T-helper 1 cell (primary cell): ENCODE results near the gene DUSP9.
A peak's percentile ranks its signal among the peaks of the same experiment; 100 is the strongest.

ENCODE experiments used
- DNase-seq, 5 donors: peaks; one replicate each; pipeline ENCODE4 v3.0.0-alpha.2; 2012 to 2020

DUSP9 gene

GRCh38 chrX:153622661-153623309 lies 24.2 kb upstream of the DUSP9 start:
- no peak for DNase-seq

- no peak for DNase-seq
Measured at GRCh38 chrX:153623310-153624029, 23.5 kb upstream of the DUSP9 start.

- DNase-seq = no peak
Measured at GRCh38 chrX:153624196-153625091, 22.6 kb upstream of the DUSP9 start.

- no peak for DNase-seq
Measured at GRCh38 chrX:153625271-153626024, 21.6 kb upstream of the DUSP9 start.

- DNase-seq = no peak
Measured at GRCh38 chrX:153626025-153626633, 20.9 kb upstream of the DUSP9 start.

GRCh38 chrX:153626863-153627674 lies 19.9 kb upstream of the DUSP9 start:
- no peak for DNase-seq

- no peak for DNase-seq
Measured at GRCh38 chrX:153627675-153628111, 19.3 kb upstream of the DUSP9 start.

GRCh38 chrX:153628129-153628528 lies 18.9 kb upstream of the DUSP9 start:
- DNase-seq = no peak

- no peak for DNase-seq
Measured at GRCh38 chrX:153628665-153629064, 18.3 kb upstream of the DUSP9 start.

- DNase-seq = no peak
Measured at GRCh38 chrX:153631346-153631745, 15.7 kb upstream of the DUSP9 start.

GRCh38 chrX:153631907-153632594 lies 15.0 kb upstream of the DUSP9 start:
- DNase-seq = no peak

- no peak for DNase-seq
Measured at GRCh38 chrX:153632595-153632946, 14.4 kb upstream of the DUSP9 start.

GRCh38 chrX:153633048-153633447 lies 14.0 kb upstream of the DUSP9 start:
- no peak for DNase-seq

- no peak for DNase-seq
Measured at GRCh38 chrX:153633607-153634180, 13.3 kb upstream of the DUSP9 start.

GRCh38 chrX:153634236-153634635 lies 12.8 kb upstream of the DUSP9 start:
- DNase-seq = no peak

- no peak for DNase-seq
Measured at GRCh38 chrX:153634832-153635231, 12.2 kb upstream of the DUSP9 start.

GRCh38 chrX:153635388-153635787 lies 11.6 kb upstream of the DUSP9 start:
- DNase-seq = no peak

- peak in 1 of 5 donors; percentile 13 for DNase-seq
Measured at GRCh38 chrX:153635788-153636668, 11.0 kb upstream of the DUSP9 start.

GRCh38 chrX:153636716-153637115 lies 10.3 kb upstream of the DUSP9 start:
- no peak for DNase-seq
